HG03066 (cell line): ENCODE results near the gene SERTAD1.
A peak's percentile ranks its signal among the peaks of the same experiment; 100 is the strongest.
"Not testable (repeated sequence)": the region's sequence is repeated elsewhere in the genome, so short reads cannot be mapped to it uniquely, and the experiment has no call there.

Source experiments
- ATAC-seq: cut with Tn5 transposase; IDR thresholded peaks from one replicate; pipeline ENCODE4 v1.9.1; 2021; ENCODE audit warnings: low read depth; ENCODE audit not compliant: unreplicated experiment

SERTAD1 gene

GRCh38 chr19:40425450-40426287, at the start of gene SERTAD1:
SERTAD1 (minus strand) TSS chr19:40425992; CDS start chr19:40423546, 2,446 bp downstream.
- peak; percentile 73 for ATAC-seq

- ATAC-seq, result no peak
Measured at GRCh38 chr19:40474737-40475136, 48.9 kb upstream of the SERTAD1 start.

GRCh38 chr19:40472516-40472915, 46.7 kb upstream of the SERTAD1 start:
- ATAC-seq, result no peak

GRCh38 chr19:40471111-40471510, 45.3 kb upstream of the SERTAD1 start:
- no peak for ATAC-seq

GRCh38 chr19:40469011-40469410, 43.2 kb upstream of the SERTAD1 start:
- no peak for ATAC-seq

- ATAC-seq, result no peak
Measured at GRCh38 chr19:40466985-40467734, 41.4 kb upstream of the SERTAD1 start, which contains the start of gene SPTBN4. SPTBN4 (plus strand) TSS chr19:40467001; CDS start chr19:40472622, 5,621 bp downstream.

GRCh38 chr19:40466219-40466984, 40.6 kb upstream of the SERTAD1 start:
- peak; percentile 18 for ATAC-seq

- ATAC-seq, result peak; percentile 80
Measured at GRCh38 chr19:40465557-40466218, 39.9 kb upstream of the SERTAD1 start, which contains the start of gene BLVRB. BLVRB (minus strand) TSS chr19:40465745; CDS start chr19:40465688, 57 bp downstream.

GRCh38 chr19:40465025-40465556, 39.3 kb upstream of the SERTAD1 start:
- ATAC-seq, result no peak

GRCh38 chr19:40464059-40465024, 38.5 kb upstream of the SERTAD1 start:
- ATAC-seq, result no peak

- ATAC-seq, result not testable (repeated sequence)
Measured at GRCh38 chr19:40463587-40464037, 37.8 kb upstream of the SERTAD1 start.

GRCh38 chr19:40461669-40462221, 36.0 kb upstream of the SERTAD1 start:
- no peak for ATAC-seq

- no peak for ATAC-seq
Measured at GRCh38 chr19:40460185-40460584, 34.4 kb upstream of the SERTAD1 start.

GRCh38 chr19:40458597-40458974, 32.8 kb upstream of the SERTAD1 start:
- no peak for ATAC-seq

GRCh38 chr19:40457953-40458596, 32.3 kb upstream of the SERTAD1 start:
- no peak for ATAC-seq

- no peak for ATAC-seq
Measured at GRCh38 chr19:40457048-40457447, 31.3 kb upstream of the SERTAD1 start.

GRCh38 chr19:40453943-40454342, 28.2 kb upstream of the SERTAD1 start:
- ATAC-seq, result not testable (repeated sequence)
